GM12892 (cell line): ENCODE data around the gene EPHA10.
A peak's percentile ranks its signal among the peaks of the same experiment; 100 is the strongest.

Experiments
- DNase-seq: peaks from one replicate; pipeline ENCODE4 v3.0.0; 2011; ENCODE audit not compliant: insufficient read length
- FAIRE-seq: peaks from 2 replicates; lab custom pipeline; 2011; peaks lifted over from hg19 to GRCh38; lab: Jason Lieb, UNC
- POLR2A ChIP-seq: IDR thresholded peaks from 2 replicates; pipeline ENCODE4 v1.6.1; 2011; ENCODE audit warnings: low read depth, low read length, control low read depth
- POLR2AphosphoS5 ChIP-seq: IDR thresholded peaks from 2 replicates; pipeline ENCODE4 v1.6.1; 2011; ENCODE audit warnings: low read depth, low read length, control low read depth
- TAF1 ChIP-seq: IDR thresholded peaks from 2 replicates; pipeline ENCODE4 v1.6.1; 2011; ENCODE audit warnings: low read depth, mild to moderate bottlenecking, control low read depth, low read length, borderline replicate concordance

EPHA10 gene

DNA sequence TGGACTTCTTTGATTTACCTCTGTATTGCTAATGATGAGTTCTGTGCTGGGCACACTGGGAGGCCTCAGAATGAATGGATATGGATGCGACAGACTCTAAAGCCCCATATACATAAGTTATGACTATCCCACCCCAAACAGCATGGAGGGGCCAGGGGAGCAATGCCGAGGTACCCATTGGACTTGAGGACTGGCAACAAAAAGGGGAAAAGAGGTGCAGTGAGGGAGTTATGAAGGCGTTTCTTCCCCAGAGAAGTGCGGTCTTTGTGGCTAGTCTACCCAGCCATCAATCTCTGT, 87.8 kb downstream of the EPHA10 start:
- DNase-seq (no peak), FAIRE-seq (peak; percentile 50)
- no peak for TF ChIP-seq POLR2AphosphoS5
- TF ChIP-seq TAF1, result no peak
- TF ChIP-seq POLR2A, result no peak

DNA sequence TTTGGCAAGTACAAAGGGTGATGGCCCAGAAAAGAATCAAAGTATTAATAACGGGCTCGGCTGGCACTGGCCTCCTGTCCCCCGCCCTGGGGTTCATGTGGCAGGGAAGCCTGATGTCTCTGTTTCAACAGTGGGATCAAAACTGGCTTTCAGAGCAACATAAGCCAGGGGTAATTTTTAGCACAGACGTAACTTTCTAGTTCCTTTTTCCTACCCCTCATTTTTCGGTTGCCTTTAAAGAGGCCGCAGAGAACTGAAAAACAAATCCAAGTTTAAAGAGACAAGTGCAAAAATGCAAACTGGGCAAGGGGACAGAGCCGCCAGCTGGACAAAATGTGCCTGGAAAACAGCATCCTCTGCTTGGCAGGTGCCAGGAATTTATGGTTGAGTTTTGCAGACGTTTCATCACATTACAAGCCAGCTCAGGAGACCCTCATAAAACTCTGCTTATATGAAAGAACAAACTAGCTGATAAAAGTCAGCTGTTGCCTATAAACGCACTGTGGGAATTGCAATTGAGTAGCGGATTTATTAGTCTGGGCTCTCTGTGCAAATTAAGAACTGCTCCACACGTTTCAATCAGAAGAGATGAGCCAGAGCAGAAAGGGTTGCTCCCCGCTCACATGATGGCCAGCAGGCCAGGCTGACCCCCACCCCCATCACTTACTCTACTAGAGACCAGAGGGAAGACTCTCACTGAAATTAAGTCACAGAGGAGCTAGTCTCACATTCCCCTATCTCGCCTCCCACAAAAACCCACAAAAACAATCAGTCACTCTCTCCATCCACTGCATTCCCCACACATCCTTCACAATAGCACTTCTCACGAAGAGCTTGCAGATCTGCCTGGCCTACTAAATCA, 88.4 kb downstream of the EPHA10 start:
- DNase-seq (no peak), FAIRE-seq (peak; percentile 84)
- TF ChIP-seq POLR2AphosphoS5, result no peak
- peak; percentile 32; the same call in 1 of the 2 replicates for TF ChIP-seq POLR2A
- TF ChIP-seq TAF1, result no peak

DNA sequence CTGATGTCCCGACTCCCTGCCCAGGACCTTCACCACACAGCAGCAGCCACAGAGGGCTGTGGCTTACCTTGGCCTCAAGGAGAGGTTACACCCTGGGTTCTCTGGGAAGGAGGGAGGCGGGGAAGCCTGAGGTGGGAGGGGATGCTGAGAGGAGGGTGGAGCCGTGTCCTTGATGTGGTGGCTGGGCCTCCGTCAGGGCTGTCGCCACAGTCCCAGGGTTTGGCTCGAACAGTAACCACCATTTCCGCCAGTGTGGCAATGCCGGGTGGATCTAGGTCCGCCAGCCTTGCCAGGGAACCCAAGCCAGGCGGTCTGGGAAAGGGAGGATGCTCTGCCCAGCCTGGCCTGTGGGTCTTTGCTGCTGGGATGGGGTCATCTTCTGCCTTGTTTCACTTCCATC, 91.0 kb downstream of the EPHA10 start:
- no peak for DNase-seq
- FAIRE-seq, result no peak
- TF ChIP-seq TAF1 (no peak), POLR2AphosphoS5 (no peak), POLR2A (no peak)

DNA sequence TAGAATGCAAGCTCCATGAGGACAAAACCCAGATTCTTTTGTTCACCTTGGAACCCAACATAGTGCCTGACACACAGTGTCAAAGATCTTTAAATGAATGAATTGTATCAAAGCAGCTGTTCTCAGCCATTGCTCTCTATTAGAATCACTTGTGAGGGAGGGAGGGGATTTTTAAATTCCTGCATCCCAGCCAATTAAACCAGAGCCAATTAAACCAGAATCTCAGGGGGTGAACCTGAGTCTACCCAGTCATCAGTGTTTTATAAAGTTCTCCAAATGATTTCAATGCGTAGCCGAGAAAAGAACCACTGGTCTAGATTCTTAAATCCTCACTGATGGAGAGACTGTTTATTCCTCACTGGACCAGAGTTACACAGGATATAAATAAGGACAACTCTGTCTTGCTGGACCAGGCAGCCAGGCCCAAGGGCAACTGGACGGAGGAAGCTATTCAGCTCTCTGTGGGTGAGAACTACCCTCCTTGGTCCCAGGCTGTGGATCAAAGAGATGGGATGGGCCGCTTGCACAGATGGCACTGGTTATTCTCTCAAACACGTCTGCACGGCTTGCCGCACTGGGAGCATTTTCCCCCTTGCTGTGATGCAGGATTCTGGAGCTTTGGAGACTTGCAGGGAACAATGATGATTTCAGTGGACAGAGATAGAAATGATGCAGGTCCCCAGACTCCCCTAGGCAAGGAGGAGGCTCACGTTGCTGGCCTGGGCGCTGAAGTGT, 92.6 kb downstream of the EPHA10 start:
- TF ChIP-seq POLR2AphosphoS5, result no peak
- no peak for TF ChIP-seq POLR2A
- TF ChIP-seq TAF1, result no peak
- FAIRE-seq, result no peak
- DNase-seq, result no peak

DNA sequence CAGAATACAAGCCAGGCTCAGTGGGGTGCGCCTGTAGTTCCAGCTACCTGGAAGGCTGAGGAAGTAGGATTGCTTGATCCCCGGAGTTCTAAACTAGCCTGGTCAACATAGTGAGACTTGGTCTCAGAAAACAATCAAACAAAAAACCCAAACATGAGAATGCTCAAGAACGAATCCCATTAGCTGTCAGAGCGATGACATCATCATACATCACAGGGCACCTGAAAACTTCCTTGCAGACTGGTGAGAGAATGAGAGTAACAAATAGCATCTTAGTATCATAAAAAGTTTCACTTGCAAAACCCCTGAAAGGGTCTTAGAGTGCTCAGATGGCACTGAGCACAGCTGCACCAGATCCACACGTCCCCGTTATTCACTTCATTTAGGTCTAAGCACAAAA, 93.7 kb downstream of the EPHA10 start:
- DNase-seq, result no peak
- FAIRE-seq, result no peak
- TF ChIP-seq TAF1 (no peak), POLR2AphosphoS5 (no peak)

DNA sequence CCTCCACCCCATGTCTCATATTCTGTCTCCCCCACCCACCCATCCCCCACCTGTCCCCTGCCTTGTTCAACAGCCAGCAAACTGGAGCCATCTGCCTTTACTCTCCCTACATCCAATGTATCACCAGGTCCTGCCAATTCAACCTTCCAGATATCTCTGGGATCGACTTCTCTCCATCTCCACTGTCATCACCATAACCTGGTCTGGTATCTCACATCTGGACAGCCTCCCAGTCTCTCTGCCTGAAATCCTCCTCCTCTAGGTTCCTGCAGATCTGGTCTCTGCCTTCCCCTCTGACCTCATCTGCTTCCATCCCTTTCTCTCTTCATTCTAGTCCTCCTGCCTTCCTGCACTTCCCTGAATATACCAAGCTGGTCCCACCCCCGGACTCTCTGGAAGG, 94.8 kb downstream of the EPHA10 start:
- no peak for FAIRE-seq
- no peak for TF ChIP-seq POLR2AphosphoS5
- no peak for TF ChIP-seq TAF1
- no peak for TF ChIP-seq POLR2A
- no peak for DNase-seq

DNA sequence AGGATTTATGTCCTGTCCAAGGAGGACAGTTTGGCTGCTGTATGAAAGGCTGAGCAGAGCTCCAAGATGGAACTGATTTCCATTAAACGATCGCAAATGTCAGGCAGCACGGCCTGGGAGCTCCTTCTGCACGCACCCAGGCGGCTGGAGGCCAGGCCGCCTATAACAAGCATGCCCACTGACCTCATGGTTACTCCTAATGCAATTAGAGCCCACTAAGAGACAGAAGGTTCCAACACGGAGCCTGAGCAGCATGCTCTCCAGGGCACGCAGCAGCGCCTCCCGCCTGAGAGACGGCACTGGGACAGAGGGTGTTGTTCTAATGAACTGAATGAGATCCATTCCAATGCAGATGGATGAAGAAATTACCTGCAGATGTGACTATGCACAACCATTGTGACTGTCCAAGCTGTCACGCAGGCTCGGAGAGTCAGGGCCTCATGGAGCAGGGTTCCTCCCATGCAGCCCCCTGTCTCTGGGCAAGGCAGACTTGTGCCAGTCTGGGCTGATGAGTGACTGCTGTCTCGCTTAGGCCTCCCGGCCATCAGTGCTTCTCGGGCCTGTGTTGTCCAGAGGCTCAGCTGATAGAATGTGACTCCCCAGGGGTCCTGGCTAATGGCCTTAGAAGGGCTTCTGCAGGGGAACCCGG, 97.8 kb downstream of the EPHA10 start:
- TF ChIP-seq POLR2A, result no peak
- TF ChIP-seq TAF1, result no peak
- TF ChIP-seq POLR2AphosphoS5, result no peak
- DNase-seq, result no peak
- FAIRE-seq, result no peak

DNA sequence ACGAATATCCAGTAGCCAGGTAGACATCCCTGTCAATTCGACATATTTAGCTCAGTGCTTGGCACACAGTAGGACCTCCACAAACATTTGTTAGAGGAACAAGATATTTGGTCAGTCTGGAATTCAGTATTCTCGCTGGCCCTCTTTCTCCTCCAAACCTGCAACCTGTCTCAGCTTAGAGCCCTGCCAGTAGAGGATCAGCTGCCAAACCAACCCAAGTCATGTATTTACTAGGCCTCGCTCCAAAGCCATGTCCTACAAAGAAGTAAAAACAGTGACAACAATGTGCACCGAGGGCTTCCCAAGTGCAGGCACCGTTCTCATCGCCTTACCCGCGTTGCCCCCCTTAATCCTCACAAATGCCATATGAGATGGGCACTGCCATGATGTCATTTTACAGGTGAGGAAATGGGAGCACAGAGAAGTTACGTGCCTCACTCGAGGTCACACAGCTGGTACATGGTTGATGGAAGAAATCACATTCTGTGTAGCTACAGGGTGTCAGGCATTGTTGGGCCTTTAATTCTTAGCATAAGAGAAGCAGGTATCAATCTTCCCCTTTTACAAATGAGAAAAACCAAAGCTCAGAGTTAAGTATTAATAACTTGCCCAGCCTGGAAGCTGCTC, 98.6 kb downstream of the EPHA10 start:
- DNase-seq (no peak), FAIRE-seq (no peak)
- no peak for TF ChIP-seq TAF1
